Liver (tissue), 3 donors: ENCODE results near the gene DNAJB11.

Experiments used
- CTCF ChIP-seq: fragments of 150-350 bp; IDR thresholded peaks from 2 replicates; pipeline ENCODE4 v1.5.1; 2017; ENCODE audit warnings: improper control_type of control experiment, low read depth, low read length; ENCODE audit not compliant: missing input control
- EGR1 ChIP-seq, 2 donors: IDR thresholded peaks; 2 replicates each; pipeline ENCODE4 v1.6.1; 2016 to 2018; ENCODE audit warnings: antibody characterized with exemption in 2 of 2, low read depth in 2 of 2
- FOXA1 ChIP-seq: IDR thresholded peaks from 2 replicates; pipeline ENCODE4 v1.6.1; 2016; ENCODE audit warnings: antibody characterized with exemption
- GABPA ChIP-seq, 2 donors: IDR thresholded peaks in 1 of 2; conservative IDR thresholded peaks in 1 of 2; 2 replicates each; pipeline ENCODE4 v1.6.1; 2016; ENCODE audit warnings: antibody characterized with exemption in 2 of 2, mild to moderate bottlenecking in 1 of 2, moderate library complexity in 1 of 2
- RAD21 ChIP-seq, 2 donors: IDR thresholded peaks; 2 replicates each; pipeline ENCODE4 v1.6.1; 2016; ENCODE audit warnings: antibody characterized with exemption in 2 of 2, mild to moderate bottlenecking in 2 of 2
- YY1 ChIP-seq: IDR thresholded peaks from 2 replicates; pipeline ENCODE4 v1.6.1; 2016; ENCODE audit warnings: antibody characterized with exemption, mild to moderate bottlenecking
- ZBTB33 ChIP-seq: IDR thresholded peaks from 2 replicates; pipeline ENCODE4 v1.6.1; 2016; ENCODE audit warnings: antibody characterized with exemption
- TF ChIP-seq, protein P1 (sequence below): IDR thresholded peaks from 2 replicates; pipeline ENCODE4 v1.6.1; 2016; ENCODE audit warnings: antibody characterized with exemption, mild to moderate bottlenecking
- donor health status: healthy.
- donor health status: healthy.

DNA sequence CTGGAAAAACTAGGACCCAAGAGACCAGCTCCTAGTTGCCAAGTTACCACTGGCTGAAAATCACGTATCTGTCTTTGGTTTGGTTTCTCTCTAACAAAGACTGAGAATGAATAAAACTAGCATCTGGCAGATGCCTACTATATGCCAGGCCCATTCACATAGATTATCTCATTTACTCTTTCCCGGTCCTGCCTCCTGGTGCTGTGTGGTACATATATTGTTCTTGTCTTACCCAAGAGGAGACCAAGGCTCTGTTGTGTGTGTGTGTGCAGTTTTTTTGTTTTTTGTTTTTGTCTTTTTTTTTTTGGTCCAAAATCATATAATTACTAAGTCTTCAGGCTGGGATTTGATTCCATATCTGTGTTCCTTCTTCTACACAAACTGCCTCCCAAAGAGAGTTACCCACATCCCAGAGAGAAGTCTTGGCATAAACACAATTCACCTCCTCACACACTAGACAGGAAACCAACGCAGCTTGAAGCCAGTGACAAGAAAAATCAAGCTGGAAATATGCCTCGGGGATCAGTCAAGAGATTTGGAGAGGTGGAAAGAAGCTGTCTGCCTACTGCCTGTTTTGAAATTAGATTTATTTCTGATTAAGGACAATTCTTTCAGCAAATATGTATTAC lies 43.2 kb downstream of the DNAJB11 start:
- no peak for TF ChIP-seq CTCF
- TF ChIP-seq GABPA (IDR thresholded peaks at IDR 0.05 in 1 of 2, conservative IDR thresholded peaks at IDR 0.05 in 1 of 2): no peak
- TF ChIP-seq FOXA1: no peak
- no peak for TF ChIP-seq RAD21 (IDR thresholded peaks at IDR 0.05)
- TF ChIP-seq YY1: no peak
- TF ChIP-seq ZBTB33: no peak
- TF ChIP-seq, protein P1, sequence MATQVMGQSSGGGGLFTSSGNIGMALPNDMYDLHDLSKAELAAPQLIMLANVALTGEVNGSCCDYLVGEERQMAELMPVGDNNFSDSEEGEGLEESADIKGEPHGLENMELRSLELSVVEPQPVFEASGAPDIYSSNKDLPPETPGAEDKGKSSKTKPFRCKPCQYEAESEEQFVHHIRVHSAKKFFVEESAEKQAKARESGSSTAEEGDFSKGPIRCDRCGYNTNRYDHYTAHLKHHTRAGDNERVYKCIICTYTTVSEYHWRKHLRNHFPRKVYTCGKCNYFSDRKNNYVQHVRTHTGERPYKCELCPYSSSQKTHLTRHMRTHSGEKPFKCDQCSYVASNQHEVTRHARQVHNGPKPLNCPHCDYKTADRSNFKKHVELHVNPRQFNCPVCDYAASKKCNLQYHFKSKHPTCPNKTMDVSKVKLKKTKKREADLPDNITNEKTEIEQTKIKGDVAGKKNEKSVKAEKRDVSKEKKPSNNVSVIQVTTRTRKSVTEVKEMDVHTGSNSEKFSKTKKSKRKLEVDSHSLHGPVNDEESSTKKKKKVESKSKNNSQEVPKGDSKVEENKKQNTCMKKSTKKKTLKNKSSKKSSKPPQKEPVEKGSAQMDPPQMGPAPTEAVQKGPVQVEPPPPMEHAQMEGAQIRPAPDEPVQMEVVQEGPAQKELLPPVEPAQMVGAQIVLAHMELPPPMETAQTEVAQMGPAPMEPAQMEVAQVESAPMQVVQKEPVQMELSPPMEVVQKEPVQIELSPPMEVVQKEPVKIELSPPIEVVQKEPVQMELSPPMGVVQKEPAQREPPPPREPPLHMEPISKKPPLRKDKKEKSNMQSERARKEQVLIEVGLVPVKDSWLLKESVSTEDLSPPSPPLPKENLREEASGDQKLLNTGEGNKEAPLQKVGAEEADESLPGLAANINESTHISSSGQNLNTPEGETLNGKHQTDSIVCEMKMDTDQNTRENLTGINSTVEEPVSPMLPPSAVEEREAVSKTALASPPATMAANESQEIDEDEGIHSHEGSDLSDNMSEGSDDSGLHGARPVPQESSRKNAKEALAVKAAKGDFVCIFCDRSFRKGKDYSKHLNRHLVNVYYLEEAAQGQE: no peak
- no peak for TF ChIP-seq EGR1 (IDR thresholded peaks at IDR 0.05; ENCODE audit: low read depth in 2 of 2)
